Measurements from ENCODE around the gene SLX9.

The SLX9 gene

DNA sequence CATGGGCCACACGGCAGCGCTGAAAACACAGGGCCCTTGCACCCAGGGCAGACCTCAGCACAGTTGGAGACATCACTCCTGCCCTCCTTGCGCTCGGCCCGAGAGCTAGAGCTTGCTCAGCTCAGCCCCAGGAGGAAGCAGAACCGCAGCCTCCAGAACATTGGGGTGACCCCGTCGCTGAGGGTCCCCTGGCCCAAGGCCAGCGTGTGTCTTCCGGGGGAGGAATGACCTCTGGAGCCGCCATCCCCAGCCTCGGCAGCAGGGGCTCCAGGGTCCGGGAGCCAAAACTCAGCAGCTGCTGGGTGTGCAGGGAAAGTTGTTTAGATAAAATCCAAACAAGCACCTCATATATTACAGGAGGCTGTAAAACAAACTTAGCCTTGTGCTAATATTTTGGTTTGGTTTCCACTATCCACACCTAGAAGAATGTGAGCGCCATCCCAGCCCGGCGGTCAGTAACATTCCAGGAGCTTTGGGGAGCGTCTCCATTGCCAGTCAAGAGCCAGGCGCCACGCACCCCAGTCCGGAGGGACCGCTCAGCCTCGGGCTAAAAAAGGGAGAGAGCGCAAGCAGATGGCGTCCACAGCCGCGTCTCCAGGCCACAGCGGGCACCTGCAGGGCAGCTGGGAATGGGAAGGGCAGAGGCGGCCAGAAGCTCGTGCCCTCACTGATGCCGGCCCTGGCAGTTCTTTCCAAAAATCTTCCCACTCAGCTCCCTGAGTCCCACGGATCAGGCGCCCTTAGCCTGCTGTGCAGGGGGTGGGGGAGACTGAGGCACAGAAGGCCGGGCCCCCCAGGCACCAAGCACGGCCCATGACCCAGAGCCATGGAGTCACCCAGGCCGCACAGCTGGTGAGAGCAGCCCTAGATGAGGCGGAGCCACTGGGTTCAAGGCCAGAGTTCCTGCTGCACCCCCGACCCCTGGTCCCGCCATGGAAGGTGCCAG, 52.0 kb downstream of the SLX9 start:
- Histone ChIP-seq H3K4me1 (ENCODE audit: insufficient read depth, low read length) (no peaks in the 10 kb centered on the region), H3K4me3 (ENCODE audit: low read length) (no peak overlapping the region), H3K9ac (ENCODE audit: low read depth, low read length) (no peak overlapping the region), H3K36me3 (ENCODE audit: insufficient read depth, low read depth, low read length) (no peaks in the 10 kb centered on the region), H3K9me3 (ENCODE audit: insufficient read depth, low read depth, low read length) (no peaks in the 10 kb centered on the region), H3K27ac (ENCODE audit: low read length) (no peak overlapping the region), H3K27me3 (ENCODE audit: insufficient read depth, low read length) (no peaks in the 10 kb centered on the region)

GRCh38 chr21:44992608-44993031, 52.8 kb downstream of the SLX9 start:
- Histone ChIP-seq H3K27ac (ENCODE audit: low read length) (no peak overlapping the region), H3K27me3 (ENCODE audit: insufficient read depth, low read length) (no peaks in the 10 kb centered on the region), H3K9ac (ENCODE audit: low read depth, low read length) (no peak overlapping the region), H3K36me3 (ENCODE audit: insufficient read depth, low read depth, low read length) (no peaks in the 10 kb centered on the region), H3K4me1 (ENCODE audit: insufficient read depth, low read length) (no peaks in the 10 kb centered on the region), H3K9me3 (ENCODE audit: insufficient read depth, low read depth, low read length) (no peaks in the 10 kb centered on the region), H3K4me3 (ENCODE audit: low read length) (no peak overlapping the region)

DNA sequence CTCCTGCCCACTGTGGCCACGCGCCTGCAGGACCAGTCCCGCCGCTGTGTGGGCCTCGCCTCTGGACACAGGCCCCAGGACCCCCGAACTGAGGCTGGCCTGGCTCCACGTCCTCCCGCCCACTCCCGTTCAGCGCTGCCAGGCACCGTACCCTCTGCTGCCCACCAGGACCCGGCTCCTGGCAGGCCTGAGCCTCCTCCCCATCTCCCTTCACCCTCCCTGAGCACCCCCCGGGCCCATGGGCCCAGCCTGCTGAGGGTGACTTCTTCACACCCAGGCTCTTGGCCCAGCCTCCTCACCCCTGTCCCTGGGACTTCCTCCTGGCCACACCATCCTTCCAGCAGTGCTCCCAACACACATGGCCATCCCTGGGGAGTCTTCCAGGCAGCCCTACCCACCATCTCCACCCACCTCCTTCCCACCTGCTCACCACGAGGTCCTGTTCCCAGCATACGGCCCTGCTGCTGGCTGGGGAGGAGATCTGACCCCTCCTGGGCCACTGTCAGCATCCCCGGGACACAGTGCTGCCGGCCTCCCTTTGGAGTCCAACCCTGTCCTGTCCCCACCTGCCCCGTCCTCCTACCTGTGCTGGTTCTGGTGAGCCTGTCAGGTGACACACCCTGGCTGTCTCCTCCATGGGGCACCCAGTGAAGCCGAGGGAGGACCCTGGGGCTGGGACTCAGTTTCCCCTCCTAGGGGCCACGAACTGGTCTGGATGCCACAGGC, 53.7 kb downstream of the SLX9 start:
- Histone ChIP-seq H3K4me3 (ENCODE audit: low read length) (no peak overlapping the region), H3K4me1 (ENCODE audit: insufficient read depth, low read length) (no peaks in the 10 kb centered on the region), H3K36me3 (ENCODE audit: insufficient read depth, low read depth, low read length) (no peaks in the 10 kb centered on the region), H3K9me3 (ENCODE audit: insufficient read depth, low read depth, low read length) (no peaks in the 10 kb centered on the region), H3K9ac (ENCODE audit: low read depth, low read length) (no peak overlapping the region), H3K27ac (ENCODE audit: low read length) (no peak overlapping the region), H3K27me3 (ENCODE audit: insufficient read depth, low read length) (no peaks in the 10 kb centered on the region)

- Histone ChIP-seq H3K4me3 (ENCODE audit: low read length) (no peak overlapping the region), H3K27me3 (ENCODE audit: insufficient read depth, low read length) (no peaks in the 10 kb centered on the region), H3K4me1 (ENCODE audit: insufficient read depth, low read length) (no peaks in the 10 kb centered on the region), H3K27ac (ENCODE audit: low read length) (no peak overlapping the region), H3K36me3 (ENCODE audit: insufficient read depth, low read depth, low read length) (no peaks in the 10 kb centered on the region), H3K9me3 (ENCODE audit: insufficient read depth, low read depth, low read length) (no peaks in the 10 kb centered on the region), H3K9ac (ENCODE audit: low read depth, low read length) (no peak overlapping the region)
Measured at GRCh38 chr21:44994047-44994694, 54.3 kb downstream of the SLX9 start.

- Histone ChIP-seq H3K27ac (ENCODE audit: low read length) (no peak overlapping the region), H3K27me3 (ENCODE audit: insufficient read depth, low read length) (no peaks in the 10 kb centered on the region), H3K4me1 (ENCODE audit: insufficient read depth, low read length) (no peaks in the 10 kb centered on the region), H3K9me3 (ENCODE audit: insufficient read depth, low read depth, low read length) (no peaks in the 10 kb centered on the region), H3K4me3 (ENCODE audit: low read length) (no peak overlapping the region), H3K36me3 (ENCODE audit: insufficient read depth, low read depth, low read length) (no peaks in the 10 kb centered on the region), H3K9ac (ENCODE audit: low read depth, low read length) (no peak overlapping the region)
Measured at GRCh38 chr21:44994695-44995342, 55.0 kb downstream of the SLX9 start.

DNA sequence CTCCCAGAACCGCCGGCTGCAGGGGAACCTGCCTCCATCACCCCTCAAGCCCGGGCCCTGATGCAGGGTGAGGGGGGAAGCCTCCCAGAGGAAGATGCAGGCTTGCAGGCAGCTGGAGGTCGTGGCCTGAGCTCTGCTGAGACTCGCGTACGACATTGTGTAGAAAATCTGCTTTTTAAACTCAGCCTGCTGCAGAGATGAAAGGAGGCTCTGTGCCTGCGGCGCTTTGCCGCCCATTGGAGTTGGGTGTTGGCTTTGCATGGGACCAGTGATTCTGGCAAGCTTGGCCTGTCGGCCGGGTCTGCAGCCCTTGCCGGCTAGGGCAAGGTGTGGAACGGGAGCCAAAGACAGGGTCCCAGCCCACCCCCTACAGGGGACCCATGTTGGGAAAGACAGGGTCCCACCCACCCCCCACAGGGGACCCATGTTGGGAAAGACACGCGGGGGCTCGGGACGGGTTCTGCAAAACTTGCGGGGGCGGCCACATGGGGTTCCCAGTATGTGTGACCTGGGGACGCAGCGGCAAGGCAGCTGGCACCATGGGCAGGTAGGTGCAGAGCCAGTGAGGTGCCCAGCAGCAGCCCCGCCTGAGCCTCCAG, 55.6 kb downstream of the SLX9 start:
- H3K9me3 ChIP-seq (ENCODE audit: insufficient read depth, low read depth, low read length) = no peaks in the 10 kb centered on the region
- no peak overlapping the region for H3K9ac ChIP-seq (ENCODE audit: low read depth, low read length)
- H3K4me3 ChIP-seq (ENCODE audit: low read length) = no peak overlapping the region
- H3K36me3 ChIP-seq (ENCODE audit: insufficient read depth, low read depth, low read length) = no peaks in the 10 kb centered on the region
- no peaks in the 10 kb centered on the region for H3K4me1 ChIP-seq (ENCODE audit: insufficient read depth, low read length)
- no peaks in the 10 kb centered on the region for H3K27me3 ChIP-seq (ENCODE audit: insufficient read depth, low read length)
- H3K27ac ChIP-seq (ENCODE audit: low read length) = no peak overlapping the region

GRCh38 chr21:44996096-44996495, 56.3 kb downstream of the SLX9 start:
- Histone ChIP-seq H3K27me3 (ENCODE audit: insufficient read depth, low read length) (no peaks in the 10 kb centered on the region), H3K27ac (ENCODE audit: low read length) (no peak overlapping the region), H3K9me3 (ENCODE audit: insufficient read depth, low read depth, low read length) (no peaks in the 10 kb centered on the region), H3K36me3 (ENCODE audit: insufficient read depth, low read depth, low read length) (no peaks in the 10 kb centered on the region), H3K9ac (ENCODE audit: low read depth, low read length) (no peak overlapping the region), H3K4me1 (ENCODE audit: insufficient read depth, low read length) (no peaks in the 10 kb centered on the region), H3K4me3 (ENCODE audit: low read length) (no peak overlapping the region)

GRCh38 chr21:44996501-44996921, 56.7 kb downstream of the SLX9 start:
- H3K27me3 ChIP-seq (ENCODE audit: insufficient read depth, low read length) = no peaks in the 10 kb centered on the region
- H3K9ac ChIP-seq (ENCODE audit: low read depth, low read length) = no peak overlapping the region
- H3K4me3 ChIP-seq (ENCODE audit: low read length) = no peak overlapping the region
- H3K27ac ChIP-seq (ENCODE audit: low read length) = no peak overlapping the region
- H3K9me3 ChIP-seq (ENCODE audit: insufficient read depth, low read depth, low read length) = no peaks in the 10 kb centered on the region
- no peaks in the 10 kb centered on the region for H3K4me1 ChIP-seq (ENCODE audit: insufficient read depth, low read length)
- H3K36me3 ChIP-seq (ENCODE audit: insufficient read depth, low read depth, low read length) = no peaks in the 10 kb centered on the region

GRCh38 chr21:44996983-44997936, 57.4 kb downstream of the SLX9 start:
- no peaks in the 10 kb centered on the region for H3K27me3 ChIP-seq (ENCODE audit: insufficient read depth, low read length)
- H3K27ac ChIP-seq (ENCODE audit: low read length) = no peak overlapping the region
- H3K9ac ChIP-seq (ENCODE audit: low read depth, low read length) = no peak overlapping the region
- H3K9me3 ChIP-seq (ENCODE audit: insufficient read depth, low read depth, low read length) = no peaks in the 10 kb centered on the region
- H3K36me3 ChIP-seq (ENCODE audit: insufficient read depth, low read depth, low read length) = no peaks in the 10 kb centered on the region
- no peak overlapping the region for H3K4me3 ChIP-seq (ENCODE audit: low read length)
- no peaks in the 10 kb centered on the region for H3K4me1 ChIP-seq (ENCODE audit: insufficient read depth, low read length)

DNA sequence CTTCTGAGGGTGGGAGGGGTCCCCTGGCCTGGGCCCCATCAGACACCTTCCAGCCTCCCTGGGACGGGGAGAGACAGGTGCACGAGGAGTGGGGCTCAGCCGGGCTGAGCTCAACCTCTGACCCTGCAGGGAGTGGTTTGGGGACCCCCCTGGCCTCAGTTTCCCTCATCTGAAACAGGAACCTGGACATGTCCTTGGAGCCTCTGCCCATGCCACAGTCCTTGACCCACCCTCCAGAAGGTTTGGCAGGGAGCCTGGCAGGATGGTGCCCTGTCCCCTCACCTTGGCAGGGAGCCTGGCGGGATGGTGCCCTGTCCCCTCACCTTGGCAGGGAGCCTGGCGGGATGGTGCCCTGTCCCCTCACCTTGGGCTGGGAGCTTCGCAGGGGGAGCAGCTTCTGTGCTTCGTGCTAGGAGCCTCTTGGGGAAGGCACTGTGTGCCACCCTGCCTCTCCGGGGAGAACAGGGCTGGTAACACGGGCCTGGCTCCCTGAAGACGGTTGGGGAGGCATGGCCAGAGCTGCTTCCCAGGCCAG, 58.3 kb downstream of the SLX9 start:
- H3K27ac ChIP-seq (ENCODE audit: low read length) = no peak overlapping the region

More for the DNA sequence above, 58.3 kb downstream of the SLX9 start:
- Histone ChIP-seq H3K9ac (ENCODE audit: low read depth, low read length) (no peak overlapping the region), H3K36me3 (ENCODE audit: insufficient read depth, low read depth, low read length) (no peaks in the 10 kb centered on the region), H3K4me3 (ENCODE audit: low read length) (no peak overlapping the region), H3K4me1 (ENCODE audit: insufficient read depth, low read length) (no peaks in the 10 kb centered on the region), H3K9me3 (ENCODE audit: insufficient read depth, low read depth, low read length) (no peaks in the 10 kb centered on the region), H3K27me3 (ENCODE audit: insufficient read depth, low read length) (no peaks in the 10 kb centered on the region)

All from iPS-20b (cell line).